Measurements from ENCODE around the gene AP1G1. TPM values are rescaled to one million over a fixed set of nuclear protein-coding genes. Genes with fewer than 3 reads are reported as not detected.

AP1G1 gene
- polyA plus RNA-seq, 1 of the 3 experiments (the other 2 are of a cell fraction) = 23.8 TPM

DNA sequence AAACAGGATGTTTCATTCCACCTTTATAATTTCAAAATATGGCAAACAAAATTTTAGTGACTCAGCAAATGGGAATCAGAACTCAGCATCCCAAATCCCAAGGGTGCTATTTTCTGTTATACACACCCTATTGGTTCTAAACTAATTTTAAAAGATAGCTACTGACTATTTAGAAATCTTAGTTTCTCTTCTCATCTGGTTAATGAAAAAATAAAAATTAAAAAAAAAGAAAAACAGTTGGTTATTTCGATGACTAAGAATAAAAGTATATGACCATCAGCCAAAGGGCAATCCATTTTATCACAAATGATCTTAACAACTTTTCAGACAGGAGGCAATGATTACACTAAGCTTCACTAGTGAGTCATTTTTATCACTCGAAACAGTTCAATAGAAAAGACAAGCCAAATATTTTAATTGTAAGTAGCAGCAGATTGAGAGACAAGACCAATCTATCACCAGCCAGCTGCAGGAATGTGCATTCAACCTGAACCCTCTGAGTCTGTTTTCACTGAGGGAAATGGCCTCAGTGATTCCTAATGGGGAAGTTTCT lies 99.3 kb downstream of the AP1G1 start:
- Histone ChIP-seq H3K9me2 (no peaks in the 10 kb centered on the region), H4K20me1 (ENCODE audit: insufficient read depth) (peaks cover 16% of the 10 kb centered on the region; the same call in 1 of the 2 replicates), H3F3A (replicated peaks; ENCODE audit: insufficient read depth) (peaks cover 11% of the 10 kb centered on the region), H3K4me2 (0 out of 2 replicates have a peak overlapping the region, but pooled peaks have one; percentile 5), H3K79me2 (ENCODE audit: insufficient read depth) (peaks cover 76% of the 10 kb centered on the region), H3K4me3 (ENCODE audit: low read depth in 2 of 2, low read length in 1 of 2) (no peak overlapping the region), H3K9ac (no peak overlapping the region), H2AFZ (ENCODE audit: low read depth) (no peak overlapping the region), H3K36me3 (replicated peaks in 1 of 2; ENCODE audit: control insufficient read depth in 1 of 2, insufficient read depth in 2 of 2, low read length in 1 of 2) (peaks cover 3 to 5% of the 10 kb centered on the region in 2 experiments), H3K27me3 (ENCODE audit: insufficient read depth) (no peaks in the 10 kb centered on the region), H3K27ac (ENCODE audit: low read depth in 2 of 2, low read length in 1 of 2) (peak overlapping the region; percentile 29 to 55), H3K4me1 (ENCODE audit: control insufficient read depth in 1 of 2, insufficient read depth in 2 of 2, low read depth in 1 of 2, low read length in 1 of 2) (peaks cover 4 to 20% of the 10 kb centered on the region in 2 experiments; a peak in 3 of 4 replicates), H3K9me3 (no peaks in the 10 kb centered on the region)
- WGBS (ENCODE audit: low lambda C conversion rate) = 41% methylated on average over 2 of the region's 2 CpGs
- ChIA-PET CTCF (interaction anchor here (1.0 kb wide), 1 partner anchor 12 kb away, joined by 3 read pairs; no protein-coding TSS in a partner anchor), POLR2A (no interaction called here)
- TF ChIP-seq RCOR1 (IDR thresholded peaks at IDR 0.05; ENCODE audit: low read length) (no peak), FOSL2 (IDR thresholded peaks at IDR 0.05; ENCODE audit: borderline replicate concordance, low read depth) (peak; percentile 34; the same call in 1 of the 2 replicates), RXRA (IDR thresholded peaks at IDR 0.05; ENCODE audit: borderline replicate concordance, low read depth) (peak; percentile 11; the same call in 1 of the 2 replicates), NFIC (IDR thresholded peaks at IDR 0.05; ENCODE audit: borderline replicate concordance) (0 out of 2 replicates have a peak, but pooled peaks have one; percentile 20), GATA2 (CRISPR knock-in tag; IDR thresholded peaks at IDR 0.05) (no peak), TCF12 (IDR thresholded peaks at IDR 0.05) (peak; percentile 26; the same call in 1 of the 2 replicates), FOXJ3 (CRISPR knock-in tag; IDR thresholded peaks at IDR 0.05) (no peak), JUND (IDR thresholded peaks at IDR 0.05) (peak; percentile 46; the same call in 1 of the 2 replicates)
- TF ChIP-seq, protein P1, sequence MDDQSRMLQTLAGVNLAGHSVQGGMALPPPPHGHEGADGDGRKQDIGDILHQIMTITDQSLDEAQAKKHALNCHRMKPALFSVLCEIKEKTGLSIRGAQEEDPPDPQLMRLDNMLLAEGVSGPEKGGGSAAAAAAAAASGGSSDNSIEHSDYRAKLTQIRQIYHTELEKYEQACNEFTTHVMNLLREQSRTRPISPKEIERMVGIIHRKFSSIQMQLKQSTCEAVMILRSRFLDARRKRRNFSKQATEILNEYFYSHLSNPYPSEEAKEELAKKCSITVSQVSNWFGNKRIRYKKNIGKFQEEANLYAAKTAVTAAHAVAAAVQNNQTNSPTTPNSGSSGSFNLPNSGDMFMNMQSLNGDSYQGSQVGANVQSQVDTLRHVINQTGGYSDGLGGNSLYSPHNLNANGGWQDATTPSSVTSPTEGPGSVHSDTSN (IDR thresholded peaks at IDR 0.05) = peak; percentile 64; the same call in 1 of the 2 replicates
- DNase-seq = no peak

DNA sequence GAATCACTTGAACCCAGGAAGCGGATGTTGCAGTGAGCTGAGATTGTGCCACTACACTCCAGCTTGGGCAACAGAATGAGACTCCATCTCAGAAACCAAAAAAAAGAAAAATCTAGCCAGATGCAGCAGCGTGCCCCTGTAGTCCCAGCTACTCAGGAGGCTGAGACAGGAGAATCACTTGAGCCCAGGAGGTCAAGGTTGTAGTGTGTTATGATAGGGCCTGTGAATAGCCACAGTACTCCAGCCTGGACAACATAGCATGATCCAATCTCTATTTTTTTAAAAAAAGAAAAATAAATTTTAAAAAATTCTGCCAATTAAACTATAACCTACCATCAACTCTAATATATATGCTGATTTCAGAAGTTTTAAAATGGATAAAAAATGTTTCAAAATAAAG lies 99.9 kb downstream of the AP1G1 start:
- POLR2A ChIA-PET = no interaction called here
- no peak overlapping the region; a peak in 1 of 4 replicates for H3K27ac ChIP-seq (ENCODE audit: low read depth in 2 of 2, low read length in 1 of 2)
- TF ChIP-seq TCF12 (IDR thresholded peaks at IDR 0.05) (no peak), FOSL2 (IDR thresholded peaks at IDR 0.05; ENCODE audit: borderline replicate concordance, low read depth) (no peak), EP300 (IDR thresholded peaks at IDR 0.05; ENCODE audit: borderline replicate concordance in 1 of 2, low read depth in 1 of 2, low read length in 1 of 2) (no peak), EZH2phosphoT487 (IDR thresholded peaks at IDR 0.05; ENCODE audit: borderline replicate concordance, low read depth) (no peak), SMC3 (IDR thresholded peaks at IDR 0.05; ENCODE audit: low read depth, low read length) (no peak), ELF1 (IDR thresholded peaks at IDR 0.05) (no peak), NFIC (IDR thresholded peaks at IDR 0.05; ENCODE audit: borderline replicate concordance) (no peak), MEF2A (IDR thresholded peaks at IDR 0.05; ENCODE audit: borderline replicate concordance, low read depth) (no peak), RAD21 (IDR thresholded peaks at IDR 0.05; ENCODE audit: low read length) (no peak), TEAD4 (IDR thresholded peaks at IDR 0.05; ENCODE audit: borderline replicate concordance, insufficient read depth) (no peak), POLR2AphosphoS5 (IDR thresholded peaks at IDR 0.05; ENCODE audit: low read depth, low read length) (no peak), IRF3 (IDR thresholded peaks at IDR 0.05; ENCODE audit: low read depth, low read length) (no peak), REST (IDR thresholded peaks at IDR 0.05; ENCODE audit: low read depth, low read length) (no peak), FOXM1 (IDR thresholded peaks at IDR 0.05; ENCODE audit: low read depth) (no peak)
- TF ChIP-seq, protein P2, sequence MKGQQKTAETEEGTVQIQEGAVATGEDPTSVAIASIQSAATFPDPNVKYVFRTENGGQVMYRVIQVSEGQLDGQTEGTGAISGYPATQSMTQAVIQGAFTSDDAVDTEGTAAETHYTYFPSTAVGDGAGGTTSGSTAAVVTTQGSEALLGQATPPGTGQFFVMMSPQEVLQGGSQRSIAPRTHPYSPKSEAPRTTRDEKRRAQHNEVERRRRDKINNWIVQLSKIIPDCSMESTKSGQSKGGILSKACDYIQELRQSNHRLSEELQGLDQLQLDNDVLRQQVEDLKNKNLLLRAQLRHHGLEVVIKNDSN (IDR thresholded peaks at IDR 0.05; ENCODE audit: borderline replicate concordance, low read depth) = no peak

More for the DNA sequence above, 99.9 kb downstream of the AP1G1 start:
- Histone ChIP-seq H3K9me3 (no peaks in the 10 kb centered on the region), H3F3A (replicated peaks; ENCODE audit: insufficient read depth) (peaks cover 11% of the 10 kb centered on the region), H3K79me2 (ENCODE audit: insufficient read depth) (peaks cover 75% of the 10 kb centered on the region), H3K36me3 (replicated peaks in 1 of 2; ENCODE audit: control insufficient read depth in 1 of 2, insufficient read depth in 2 of 2, low read length in 1 of 2) (peaks cover 4 to 8% of the 10 kb centered on the region in 2 experiments), H4K20me1 (ENCODE audit: insufficient read depth) (peaks cover 16% of the 10 kb centered on the region; the same call in 1 of the 2 replicates), H3K4me3 (ENCODE audit: low read depth in 2 of 2, low read length in 1 of 2) (no peak overlapping the region), H2AFZ (ENCODE audit: low read depth) (no peak overlapping the region), H3K4me1 (ENCODE audit: control insufficient read depth in 1 of 2, insufficient read depth in 2 of 2, low read depth in 1 of 2, low read length in 1 of 2) (peaks cover 4 to 20% of the 10 kb centered on the region in 2 experiments; a peak in 3 of 4 replicates), H3K4me2 (no peak overlapping the region), H3K9ac (no peak overlapping the region), H3K9me2 (no peaks in the 10 kb centered on the region), H3K27me3 (ENCODE audit: insufficient read depth) (no peaks in the 10 kb centered on the region)
- CTCF ChIA-PET = interaction anchor here (1.0 kb wide), 1 partner anchor 13 kb away, joined by 3 read pairs; no protein-coding TSS in a partner anchor
- no peak for DNase-seq
- 100% methylated on average over 2 of the region's 2 CpGs for WGBS (ENCODE audit: low lambda C conversion rate)

All from SK-N-SH (cell line).